Lower lobe of right lung (tissue), 2 donors: ENCODE results near the gene TADA2A. TPM values are rescaled to one million over a fixed set of nuclear protein-coding genes. Genes with fewer than 3 reads are reported as not detected.

Source experiments
- ATAC-seq, 2 donors: fragments of 200-7000 bp; cut with Tn5 transposase; one replicate each; pipeline ENCODE4 v1.9.1; 2020 to 2022; ENCODE audit warnings: mild to moderate bottlenecking in 2 of 2, moderate library complexity in 2 of 2
- DNase-seq: peaks from one replicate; pipeline ENCODE4 v3.0.0-alpha.2; 2020
- H3K27ac ChIP-seq: fragments of 200-600 bp; one replicate; pipeline ENCODE4 v1.8.0; 2022
- H3K27me3 ChIP-seq: fragments of 200-600 bp; one replicate; pipeline ENCODE4 v1.8.0; 2022; ENCODE audit warnings: low read depth
- H3K36me3 ChIP-seq: fragments of 200-600 bp; one replicate; pipeline ENCODE4 v1.8.0; 2022; ENCODE audit warnings: mild to moderate bottlenecking
- H3K4me1 ChIP-seq: fragments of 200-600 bp; one replicate; pipeline ENCODE4 v1.8.0; 2022
- H3K4me3 ChIP-seq: fragments of 200-600 bp; one replicate; pipeline ENCODE4 v1.8.0; 2022; ENCODE audit warnings: mild to moderate bottlenecking
- H3K9me3 ChIP-seq: fragments of 200-600 bp; one replicate; pipeline ENCODE4 v1.8.0; 2022
- CTCF ChIP-seq: fragments of 200-600 bp; IDR thresholded peaks from one replicate; pipeline ENCODE4 v1.8.0; 2022; ENCODE audit warnings: antibody characterized with exemption, mild to moderate bottlenecking
- intact Hi-C: fragments of 100-400 bp; cut with DNase I; formaldehyde crosslinking; loops from one replicate; pipeline ENCODE4 v1.11.0; 2022
- total RNA-seq: library from RNA; stranded (reverse); fragmentation: NEBNext Ultra II Directional; extraction: Animal tissue kit (Norgen Biotek cat#: 25700); gene quantifications from one replicate; pipeline ENCODE4 v1.2.1, GENCODE V29; 2021
- donor health status: DM: no; HTN: yes; CAD: no; lungs with severe emphysema.

Gene TADA2A
- total RNA-seq, 1 donor from 2014 or later, result 20.5 TPM

GRCh38 chr17:37417852-37418251, 11.2 kb downstream of the TADA2A start:
- Histone ChIP-seq H3K36me3 (peaks cover 86% of the 10 kb centered on the region), H3K4me1 (no peaks in the 10 kb centered on the region), H3K27me3 (no peaks in the 10 kb centered on the region), H3K4me3 (no peak overlapping the region), H3K9me3 (no peaks in the 10 kb centered on the region), H3K27ac (no peak overlapping the region)
- no peak for TF ChIP-seq CTCF
- intact Hi-C loops, result no loop called here
- DNase-seq (no peak), ATAC-seq (no peak)

DNA sequence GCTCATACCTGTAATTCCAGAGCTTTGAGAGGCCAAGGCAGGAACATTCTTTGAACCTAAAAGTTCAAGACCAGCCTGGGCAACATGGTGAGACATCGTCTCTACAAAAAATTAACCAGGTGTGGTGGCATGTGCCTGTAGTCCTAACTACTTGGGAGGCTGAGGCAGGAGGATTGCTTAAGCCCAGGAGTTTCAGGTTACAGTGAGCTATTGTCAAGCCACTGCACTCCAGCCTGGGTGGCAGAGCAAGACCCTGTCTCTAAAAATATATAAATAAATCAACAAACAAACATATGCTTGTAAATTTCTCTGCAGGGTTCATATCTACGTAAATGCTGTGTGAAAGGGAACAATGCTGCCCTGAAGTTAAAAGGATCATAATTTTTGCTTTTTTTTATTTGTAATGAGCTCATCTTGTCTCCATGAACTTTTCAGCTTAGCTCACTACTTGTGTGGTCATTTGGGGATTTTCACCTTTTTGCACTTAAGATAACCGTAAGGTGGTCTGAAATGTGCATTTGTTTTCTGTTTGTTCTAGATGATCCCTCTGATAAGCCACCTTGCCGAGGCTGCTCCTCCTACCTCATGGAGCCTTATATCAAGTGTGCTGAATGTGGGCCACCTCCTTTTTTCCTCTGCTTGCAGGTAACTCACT, 16.4 kb downstream of the TADA2A start:
- H3K4me1 ChIP-seq, result no peaks in the 10 kb centered on the region
- intact Hi-C loops, result no loop called here
- no peak for TF ChIP-seq CTCF
- peaks cover 90% of the 10 kb centered on the region for H3K36me3 ChIP-seq
- ATAC-seq, result no peak
- DNase-seq, result no peak
- no peak overlapping the region for H3K4me3 ChIP-seq
- H3K9me3 ChIP-seq, result no peaks in the 10 kb centered on the region
- H3K27me3 ChIP-seq, result no peaks in the 10 kb centered on the region
- no peak overlapping the region for H3K27ac ChIP-seq

GRCh38 chr17:37425268-37425667, 18.6 kb downstream of the TADA2A start:
- no peak for TF ChIP-seq CTCF
- Histone ChIP-seq H3K4me3 (no peak overlapping the region), H3K9me3 (no peaks in the 10 kb centered on the region), H3K4me1 (no peaks in the 10 kb centered on the region), H3K27ac (no peak overlapping the region), H3K36me3 (peaks cover 90% of the 10 kb centered on the region), H3K27me3 (no peaks in the 10 kb centered on the region)
- DNase-seq (no peak), ATAC-seq (no peak)
- intact Hi-C loops, result no loop called here

- intact Hi-C loops, result no loop called here
- H3K4me3 ChIP-seq, result no peak overlapping the region
- DNase-seq, result no peak
- no peaks in the 10 kb centered on the region for H3K4me1 ChIP-seq
- no peaks in the 10 kb centered on the region for H3K9me3 ChIP-seq
- no peaks in the 10 kb centered on the region for H3K27me3 ChIP-seq
- H3K27ac ChIP-seq, result no peak overlapping the region
- ATAC-seq, result no peak
- peaks cover 90% of the 10 kb centered on the region for H3K36me3 ChIP-seq
- TF ChIP-seq CTCF, result no peak
Measured at GRCh38 chr17:37429039-37429438, 22.4 kb downstream of the TADA2A start.

DNA sequence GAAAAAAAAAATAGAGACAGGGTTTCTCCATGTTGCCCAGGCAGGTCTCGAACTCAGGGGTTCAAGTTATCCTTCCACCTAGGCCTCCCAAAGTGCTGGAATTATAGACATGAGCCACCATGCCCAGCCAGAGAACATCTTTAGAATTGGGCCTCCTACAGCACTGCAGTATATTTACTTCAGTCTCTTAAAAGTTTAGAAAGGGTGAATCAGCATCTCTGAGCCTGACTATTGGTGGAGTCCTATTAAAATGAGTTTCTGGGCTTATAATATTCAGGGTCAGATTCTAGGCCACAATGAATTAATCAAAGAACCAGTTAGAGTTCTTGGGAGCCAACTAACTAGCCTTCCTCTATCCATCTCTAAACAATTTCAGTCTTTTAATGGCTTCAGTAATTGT, 22.8 kb downstream of the TADA2A start:
- intact Hi-C loops, result no loop called here

More for the DNA sequence above, 22.8 kb downstream of the TADA2A start:
- Histone ChIP-seq H3K36me3 (peaks cover 90% of the 10 kb centered on the region), H3K4me3 (no peak overlapping the region), H3K27me3 (no peaks in the 10 kb centered on the region), H3K4me1 (no peaks in the 10 kb centered on the region), H3K9me3 (no peaks in the 10 kb centered on the region), H3K27ac (no peak overlapping the region)
- DNase-seq (no peak), ATAC-seq (no peak)
- no peak for TF ChIP-seq CTCF
